Activated CD4-positive, alpha-beta memory T cell treated with anti-CD3 and anti-CD28 coated beads, Interleukin-2, amount 10 ng/mL, durations not matched to agents 7 days and 5 days (primary cell): ENCODE measurements around the gene OR52J3. TPM values are rescaled to one million over a fixed set of nuclear protein-coding genes. Genes with fewer than 3 reads are reported as not detected.
"Not testable (repeated sequence)": the region's sequence is repeated elsewhere in the genome, so short reads cannot be mapped to it uniquely, and the experiment has no call there.

ENCODE experiments used
- CTCF ChIA-PET: fragments of 350-600 bp; sonication (Branson Sonifier 250); formaldehyde crosslinking; loops from one replicate; lab custom pipeline; 2021; ENCODE audit warnings: antibody characterized with exemption, inconsistent platforms; lab: Charles Lee
- POLR2A ChIA-PET: fragments of 350-600 bp; sonication (Branson Sonifier 250); formaldehyde crosslinking; loops from one replicate; lab custom pipeline; 2021; ENCODE audit warnings: antibody characterized with exemption; lab: Charles Lee
- DNase-seq: peaks from one replicate; pipeline ENCODE4 v3.0.0-alpha.2; 2020
- H3K27ac Mint-ChIP-seq: one replicate; pipeline ENCODE4 v1.8.0; 2021; ENCODE audit warnings: mild to moderate bottlenecking, mixed read lengths
- H3K27me3 Mint-ChIP-seq: one replicate; pipeline ENCODE4 v1.8.0; 2021; ENCODE audit warnings: mixed read lengths
- H3K36me3 Mint-ChIP-seq: one replicate; pipeline ENCODE4 v1.8.0; 2021; ENCODE audit warnings: low read depth, mixed read lengths
- H3K4me1 Mint-ChIP-seq: one replicate; pipeline ENCODE4 v1.8.0; 2021; ENCODE audit warnings: mixed read lengths
- H3K4me3 Mint-ChIP-seq: one replicate; pipeline ENCODE4 v1.8.0; 2021; ENCODE audit warnings: mild to moderate bottlenecking, mixed read lengths
- H3K9me3 Mint-ChIP-seq: one replicate; pipeline ENCODE4 v1.8.0; 2021; ENCODE audit warnings: mixed read lengths
- total RNA-seq, 2 experiments: library from RNA; stranded (reverse); gene quantifications; one replicate each; pipeline ENCODE4 v1.2.3, GENCODE V29; 2021

Gene OR52J3
- not detected for total RNA-seq

DNA sequence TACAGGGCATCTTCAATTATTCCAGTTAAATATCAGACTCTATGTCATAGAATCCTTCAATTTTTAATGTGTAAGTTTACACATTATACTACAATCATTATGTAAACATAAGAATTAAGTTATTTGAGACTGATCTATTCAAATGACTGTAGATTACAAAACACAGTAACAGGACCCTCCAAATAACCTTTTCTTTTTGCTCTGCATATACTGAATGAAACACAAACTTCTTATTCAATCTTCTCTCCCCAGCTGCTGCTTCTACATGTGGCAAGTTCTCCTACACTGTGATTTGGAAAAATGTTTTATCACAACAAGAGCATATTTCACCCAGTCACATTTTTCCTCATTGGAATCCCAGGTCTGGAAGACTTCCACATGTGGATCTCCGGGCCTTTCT lies at the start of gene OR52J3:
Gene OR52J3, plus strand, starts transcription at position 301 of the 400 bp plus-strand sequence. Its CDS starts 0 bp downstream, at position 301.
- no peak within 1 kb of the TSS for H3K4me3 Mint-ChIP-seq
- no peak for DNase-seq
- H3K4me1 Mint-ChIP-seq, result no peaks in the 10 kb centered on the region
- no peaks in the 10 kb centered on the region for H3K27me3 Mint-ChIP-seq
- ChIA-PET CTCF (no interaction called here), POLR2A (no interaction called here)
- H3K9me3 Mint-ChIP-seq, result peaks cover 2% of the 10 kb centered on the region
- H3K27ac Mint-ChIP-seq, result no peak within 1 kb of the TSS
- H3K36me3 Mint-ChIP-seq, result no peaks in the 10 kb centered on the region

DNA sequence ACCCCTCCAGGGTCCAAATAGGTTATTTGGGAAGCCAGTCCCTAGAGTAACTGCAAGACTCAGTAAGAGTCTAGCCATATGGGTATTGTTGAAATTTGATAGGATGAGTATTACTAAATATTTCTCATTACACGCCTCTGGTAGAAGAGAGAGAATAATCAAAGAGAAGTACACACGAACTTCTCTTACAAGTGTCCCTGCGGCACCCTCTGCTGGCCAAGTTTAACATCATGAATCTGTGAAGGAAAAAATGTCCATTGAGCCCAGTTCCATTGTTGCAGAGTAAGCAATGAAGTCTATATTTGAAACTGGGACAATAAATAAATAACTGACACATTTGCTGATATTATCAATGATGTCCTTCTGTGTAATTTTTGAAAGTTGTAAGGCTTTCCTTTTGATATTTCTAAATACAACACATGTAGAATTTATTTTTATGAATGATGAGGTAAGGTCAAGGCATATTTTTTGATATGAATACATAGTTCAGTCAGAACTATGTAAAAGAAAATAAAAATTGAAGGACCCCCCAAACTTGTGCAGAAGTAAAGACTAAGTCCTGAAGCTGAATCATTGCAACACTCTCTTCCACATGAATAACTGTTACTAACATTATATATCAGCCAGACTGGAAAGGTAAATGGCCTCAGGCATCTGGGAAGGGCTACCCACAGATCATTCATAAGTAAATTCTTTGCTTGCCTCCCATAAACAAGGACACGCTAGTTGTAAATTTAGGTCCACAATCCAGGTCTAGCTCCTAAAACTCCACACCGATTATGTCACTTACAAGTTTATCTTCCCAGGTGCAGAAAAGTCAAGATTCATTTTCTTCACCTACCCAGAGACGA lies 41.7 kb upstream of the OR52J3 start:
- Mint-ChIP-seq H3K27me3 (no peaks in the 10 kb centered on the region), H3K4me1 (no peaks in the 10 kb centered on the region), H3K9me3 (no peaks in the 10 kb centered on the region), H3K4me3 (no peak overlapping the region), H3K27ac (no peak overlapping the region), H3K36me3 (no peaks in the 10 kb centered on the region)
- ChIA-PET CTCF (interaction anchor here (1.6 kb wide), 1 partner anchor 12 kb away, joined by 3 read pairs; no protein-coding TSS in a partner anchor), POLR2A (no interaction called here)
- DNase-seq, result peak; percentile 31

DNA sequence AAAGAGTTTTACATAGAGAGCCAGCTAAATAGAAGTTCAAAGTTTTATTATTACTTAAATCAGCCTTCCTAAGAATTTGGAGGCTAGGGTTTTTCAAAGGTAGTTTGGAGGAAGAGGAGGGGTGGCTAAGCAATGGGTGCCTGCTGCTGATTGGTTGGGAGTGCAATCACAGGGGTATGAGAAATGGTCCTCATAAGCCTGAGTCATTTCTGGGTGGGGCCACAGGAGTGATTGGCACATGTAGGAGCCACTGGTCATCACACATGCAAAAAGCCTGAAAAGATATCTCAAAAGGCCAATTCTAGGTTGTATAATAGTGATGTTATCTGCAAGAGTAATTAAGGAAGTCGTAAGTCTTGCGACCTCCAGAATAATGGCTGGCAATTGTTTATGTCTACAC lies 38.8 kb upstream of the OR52J3 start:
- Mint-ChIP-seq H3K36me3 (no peaks in the 10 kb centered on the region), H3K27ac (no peak overlapping the region)
- CTCF ChIA-PET, result no interaction called here

DNA sequence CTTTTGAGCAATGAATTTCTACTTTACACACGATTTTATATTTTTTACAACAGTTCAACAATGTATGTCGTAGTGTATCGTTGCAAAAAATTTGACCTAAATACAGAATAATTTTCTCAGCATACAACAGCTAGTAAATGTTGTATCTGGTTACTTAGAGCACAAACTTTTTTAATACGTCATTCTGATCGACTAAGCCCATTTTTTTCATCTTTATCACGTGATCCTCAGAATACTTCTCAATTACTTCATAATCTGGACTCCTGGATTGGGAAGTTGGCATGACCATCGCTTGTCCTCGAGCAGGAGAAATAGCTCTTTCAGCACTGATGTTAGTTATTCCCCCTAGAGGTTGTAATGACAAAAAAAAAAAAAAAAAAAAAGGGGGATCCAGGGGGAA lies 35.1 kb upstream of the OR52J3 start:
- Mint-ChIP-seq H3K4me1 (no peaks in the 10 kb centered on the region), H3K4me3 (no peak overlapping the region), H3K27me3 (no peaks in the 10 kb centered on the region), H3K27ac (no peak overlapping the region), H3K9me3 (no peaks in the 10 kb centered on the region), H3K36me3 (no peaks in the 10 kb centered on the region)
- CTCF ChIA-PET, result no interaction called here
- DNase-seq, result no peak
- POLR2A ChIA-PET, result no interaction called here

More for the DNA sequence above, 38.8 kb upstream of the OR52J3 start:
- DNase-seq, result no peak
- POLR2A ChIA-PET, result no interaction called here
- H3K27me3 Mint-ChIP-seq, result no peaks in the 10 kb centered on the region
- H3K4me3 Mint-ChIP-seq, result no peak overlapping the region
- H3K4me1 Mint-ChIP-seq, result no peaks in the 10 kb centered on the region
- no peaks in the 10 kb centered on the region for H3K9me3 Mint-ChIP-seq

DNA sequence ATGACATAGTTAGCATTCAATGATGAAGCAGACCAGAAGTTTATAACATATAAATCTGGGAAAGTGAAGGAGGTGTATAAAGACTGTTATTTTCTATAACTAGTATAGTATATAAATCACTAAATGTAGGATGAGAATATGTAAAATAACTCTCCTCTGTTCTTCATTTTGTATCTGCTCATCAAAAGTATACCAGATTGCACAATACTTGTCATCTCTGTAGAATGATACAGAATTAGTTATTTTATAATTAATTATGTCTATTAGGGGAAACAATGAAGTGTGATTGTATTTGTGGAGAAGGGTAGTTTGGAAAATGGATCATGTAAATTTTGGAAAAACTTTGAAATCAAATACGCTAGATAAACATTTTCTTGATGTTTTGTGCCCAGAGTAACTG lies 33.3 kb upstream of the OR52J3 start:
- no peaks in the 10 kb centered on the region for H3K36me3 Mint-ChIP-seq
- CTCF ChIA-PET, result no interaction called here
- no peaks in the 10 kb centered on the region for H3K9me3 Mint-ChIP-seq
- no peaks in the 10 kb centered on the region for H3K4me1 Mint-ChIP-seq
- H3K27ac Mint-ChIP-seq, result no peak overlapping the region
- no peak overlapping the region for H3K4me3 Mint-ChIP-seq
- POLR2A ChIA-PET, result no interaction called here
- no peaks in the 10 kb centered on the region for H3K27me3 Mint-ChIP-seq
- no peak for DNase-seq

DNA sequence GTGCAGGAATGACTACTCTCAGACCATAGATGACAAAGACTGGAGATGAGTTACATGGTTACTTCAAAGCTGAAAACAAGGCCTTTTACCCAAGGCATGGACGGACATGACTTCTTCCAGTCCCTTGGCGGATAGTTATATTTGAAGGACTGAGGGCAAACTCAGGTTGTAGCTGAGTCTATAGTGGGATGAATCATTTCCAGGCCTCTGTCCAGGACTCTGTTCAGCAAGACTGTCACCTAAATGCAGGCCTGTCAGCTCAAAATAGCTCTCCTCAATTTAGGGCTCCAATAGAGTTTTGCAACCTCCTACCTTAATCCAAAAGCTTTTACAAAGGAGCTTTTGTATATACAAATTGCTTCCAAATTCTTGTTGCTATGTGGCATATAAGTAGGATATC lies 24.3 kb upstream of the OR52J3 start:
- H3K27me3 Mint-ChIP-seq, result no peaks in the 10 kb centered on the region
- ChIA-PET CTCF (no interaction called here), POLR2A (no interaction called here)
- no peaks in the 10 kb centered on the region for H3K36me3 Mint-ChIP-seq
- no peak overlapping the region for H3K4me3 Mint-ChIP-seq
- no peak overlapping the region for H3K27ac Mint-ChIP-seq
- no peaks in the 10 kb centered on the region for H3K4me1 Mint-ChIP-seq
- H3K9me3 Mint-ChIP-seq, result peaks cover 8% of the 10 kb centered on the region
- no peak for DNase-seq

DNA sequence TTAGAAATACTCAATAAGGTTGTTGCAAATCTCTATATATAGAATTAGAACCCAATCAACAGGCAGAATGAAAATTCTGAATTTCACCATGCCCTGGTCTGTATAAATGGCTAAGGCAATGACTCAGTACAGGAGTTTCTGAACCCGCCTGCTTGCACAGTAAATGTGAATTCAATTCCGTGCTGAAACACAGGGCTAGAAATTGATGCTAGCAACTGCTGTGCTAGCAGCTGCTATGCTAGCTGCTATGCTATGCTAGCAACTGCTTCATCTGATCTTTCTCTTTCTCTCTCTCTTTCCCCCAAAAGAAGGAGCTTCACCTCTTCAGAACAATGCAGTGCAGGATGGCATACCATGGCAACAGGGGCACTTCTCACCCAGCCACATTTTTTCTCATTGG lies 9.7 kb upstream of the OR52J3 start:
- ChIA-PET POLR2A (no interaction called here), CTCF (no interaction called here)
- Mint-ChIP-seq H3K36me3 (no peaks in the 10 kb centered on the region), H3K27ac (no peak overlapping the region), H3K4me3 (no peak overlapping the region), H3K9me3 (no peaks in the 10 kb centered on the region), H3K4me1 (no peaks in the 10 kb centered on the region), H3K27me3 (no peaks in the 10 kb centered on the region)
- DNase-seq, result no peak

DNA sequence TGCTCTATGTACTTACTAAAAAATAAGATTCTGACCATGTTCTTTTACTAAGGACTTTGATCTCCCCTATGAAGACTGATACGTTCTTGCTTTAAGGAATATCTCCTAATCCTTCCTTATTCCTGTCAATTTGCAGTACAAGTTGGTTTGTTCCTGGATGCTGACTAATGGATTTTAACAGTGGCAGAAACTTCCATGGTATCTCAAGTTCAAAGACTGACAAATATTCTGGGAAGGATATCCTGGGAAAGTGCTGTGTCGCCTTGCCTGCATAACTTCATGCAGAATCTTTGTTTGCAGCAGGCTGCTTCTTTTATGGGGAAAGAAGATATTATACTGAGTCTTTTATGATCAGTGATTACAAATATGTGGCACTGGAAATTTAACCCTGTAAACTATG lies 8.4 kb upstream of the OR52J3 start:
- Mint-ChIP-seq H3K36me3 (no peaks in the 10 kb centered on the region), H3K4me1 (no peaks in the 10 kb centered on the region), H3K27me3 (no peaks in the 10 kb centered on the region), H3K4me3 (no peak overlapping the region), H3K9me3 (peaks cover 2% of the 10 kb centered on the region), H3K27ac (no peak overlapping the region)
- no peak for DNase-seq
- CTCF ChIA-PET, result no interaction called here
- POLR2A ChIA-PET, result no interaction called here

DNA sequence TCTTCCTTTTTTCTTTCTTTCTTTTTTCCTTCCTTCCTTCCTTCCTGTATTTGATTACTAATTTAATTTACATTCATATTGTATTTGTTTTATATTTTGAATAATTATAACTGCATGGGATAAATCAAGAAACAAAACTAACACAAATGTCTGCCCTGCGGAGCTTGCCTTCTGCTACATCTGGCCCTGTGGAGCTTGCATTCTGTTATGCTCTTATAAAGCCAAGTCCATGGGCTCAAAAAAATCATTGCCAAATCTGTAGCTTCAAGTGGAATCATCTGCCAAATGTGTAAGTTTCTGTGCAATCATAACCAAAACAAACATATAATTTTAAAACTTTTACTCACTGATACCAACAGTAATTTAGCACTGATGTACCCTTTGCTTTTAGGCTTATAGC lies 8.0 kb upstream of the OR52J3 start:
- no peaks in the 10 kb centered on the region for H3K36me3 Mint-ChIP-seq
- H3K4me3 Mint-ChIP-seq, result no peak overlapping the region
- CTCF ChIA-PET, result no interaction called here
- H3K27ac Mint-ChIP-seq, result no peak overlapping the region
- POLR2A ChIA-PET, result no interaction called here
- no peak for DNase-seq
- H3K9me3 Mint-ChIP-seq, result peaks cover 2% of the 10 kb centered on the region
- H3K27me3 Mint-ChIP-seq, result no peaks in the 10 kb centered on the region
- no peaks in the 10 kb centered on the region for H3K4me1 Mint-ChIP-seq

DNA sequence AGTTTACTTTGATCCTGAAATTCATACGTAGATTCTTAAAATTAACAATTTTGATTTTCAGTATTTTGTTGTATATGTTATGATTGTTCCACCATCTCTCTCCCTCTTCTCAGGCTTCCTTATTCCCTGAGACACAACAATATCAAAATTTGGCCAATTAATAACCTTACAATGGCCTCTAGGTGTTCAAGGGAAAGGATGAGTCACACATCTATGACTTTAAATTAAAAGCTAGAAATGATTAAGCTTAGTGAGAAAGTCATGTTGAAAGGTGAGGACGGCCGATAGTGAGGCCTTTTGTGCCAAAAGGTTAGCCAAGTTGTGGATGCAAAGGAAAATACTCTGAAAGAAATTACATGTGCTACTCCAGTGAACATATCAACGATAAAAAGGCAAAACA lies 5.5 kb upstream of the OR52J3 start:
- CTCF ChIA-PET, result no interaction called here
- H3K27me3 Mint-ChIP-seq, result no peaks in the 10 kb centered on the region
- no peak overlapping the region for H3K27ac Mint-ChIP-seq
- no peak for DNase-seq
- POLR2A ChIA-PET, result no interaction called here
- H3K4me1 Mint-ChIP-seq, result no peaks in the 10 kb centered on the region
- H3K9me3 Mint-ChIP-seq, result peaks cover 2% of the 10 kb centered on the region
- no peak overlapping the region for H3K4me3 Mint-ChIP-seq
- H3K36me3 Mint-ChIP-seq, result no peaks in the 10 kb centered on the region

DNA sequence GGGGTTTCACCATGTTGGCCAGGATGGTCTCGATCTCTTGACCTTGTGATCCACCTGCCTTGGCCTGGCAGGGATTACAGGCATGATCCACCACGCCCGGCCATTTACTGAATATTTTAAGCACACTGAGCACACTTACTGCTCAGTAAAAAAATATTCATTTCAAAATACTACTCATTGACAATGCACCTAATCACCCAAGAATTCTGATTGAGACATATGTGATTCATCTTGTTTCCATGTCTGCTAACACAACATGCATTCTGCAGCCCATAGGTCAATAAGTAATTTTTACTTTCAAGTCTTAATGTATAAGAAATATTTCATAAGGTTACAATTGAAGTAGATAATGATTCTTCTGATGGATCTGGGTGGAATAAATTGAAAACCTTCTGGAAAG lies 4.2 kb upstream of the OR52J3 start:
- DNase-seq, result no peak
- no peaks in the 10 kb centered on the region for H3K27me3 Mint-ChIP-seq
- no peaks in the 10 kb centered on the region for H3K4me1 Mint-ChIP-seq
- H3K4me3 Mint-ChIP-seq, result no peak overlapping the region
- ChIA-PET POLR2A (no interaction called here), CTCF (no interaction called here)
- H3K36me3 Mint-ChIP-seq, result no peaks in the 10 kb centered on the region
- H3K9me3 Mint-ChIP-seq, result peaks cover 2% of the 10 kb centered on the region
- no peak overlapping the region for H3K27ac Mint-ChIP-seq

DNA sequence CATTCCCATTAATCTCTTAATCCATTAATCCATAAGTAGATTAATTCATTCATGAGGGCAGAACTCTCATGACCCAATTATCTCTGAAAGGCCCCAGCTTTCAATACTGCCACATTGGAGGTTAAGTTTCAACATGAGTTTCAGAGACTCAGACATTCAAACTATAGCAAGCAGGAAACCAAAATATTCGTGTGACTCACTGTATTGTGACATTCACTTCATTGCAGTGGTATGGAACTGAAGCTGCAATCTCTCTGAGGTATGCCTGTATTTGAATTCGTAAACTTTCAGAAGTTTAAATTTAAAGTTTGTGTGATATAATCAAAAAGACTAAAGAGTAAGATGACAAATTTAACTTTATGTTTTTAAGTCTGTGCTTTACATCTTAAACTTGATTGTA lies 2.9 kb upstream of the OR52J3 start:
- Mint-ChIP-seq H3K27me3 (no peaks in the 10 kb centered on the region), H3K9me3 (peaks cover 2% of the 10 kb centered on the region), H3K27ac (no peak overlapping the region), H3K4me1 (no peaks in the 10 kb centered on the region), H3K4me3 (no peak overlapping the region), H3K36me3 (no peaks in the 10 kb centered on the region)
- POLR2A ChIA-PET, result no interaction called here
- CTCF ChIA-PET, result no interaction called here
- DNase-seq, result no peak

DNA sequence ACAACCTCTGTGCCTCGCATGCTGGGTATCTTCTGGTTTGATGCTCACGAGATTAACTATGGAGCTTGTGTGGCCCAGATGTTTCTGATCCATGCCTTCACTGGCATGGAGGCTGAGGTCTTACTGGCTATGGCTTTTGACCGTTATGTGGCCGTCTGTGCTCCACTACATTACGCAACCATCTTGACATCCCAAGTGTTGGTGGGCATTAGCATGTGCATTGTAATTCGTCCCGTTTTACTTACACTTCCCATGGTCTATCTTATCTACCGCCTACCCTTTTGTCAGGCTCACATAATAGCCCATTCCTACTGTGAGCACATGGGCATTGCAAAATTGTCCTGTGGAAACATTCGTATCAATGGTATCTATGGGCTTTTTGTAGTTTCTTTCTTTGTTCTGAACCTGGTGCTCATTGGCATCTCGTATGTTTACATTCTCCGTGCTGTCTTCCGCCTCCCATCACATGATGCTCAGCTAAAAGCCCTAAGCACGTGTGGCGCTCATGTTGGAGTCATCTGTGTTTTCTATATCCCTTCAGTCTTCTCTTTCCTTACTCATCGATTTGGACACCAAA lies 516 bp downstream of the OR52J3 start:
- Mint-ChIP-seq H3K4me1 (no peaks in the 10 kb centered on the region), H3K9me3 (peaks cover 2% of the 10 kb centered on the region), H3K36me3 (no peaks in the 10 kb centered on the region), H3K27ac (no peak overlapping the region), H3K4me3 (no peak overlapping the region), H3K27me3 (no peaks in the 10 kb centered on the region)
- POLR2A ChIA-PET, result no interaction called here
- DNase-seq, result no peak
- CTCF ChIA-PET, result no interaction called here

DNA sequence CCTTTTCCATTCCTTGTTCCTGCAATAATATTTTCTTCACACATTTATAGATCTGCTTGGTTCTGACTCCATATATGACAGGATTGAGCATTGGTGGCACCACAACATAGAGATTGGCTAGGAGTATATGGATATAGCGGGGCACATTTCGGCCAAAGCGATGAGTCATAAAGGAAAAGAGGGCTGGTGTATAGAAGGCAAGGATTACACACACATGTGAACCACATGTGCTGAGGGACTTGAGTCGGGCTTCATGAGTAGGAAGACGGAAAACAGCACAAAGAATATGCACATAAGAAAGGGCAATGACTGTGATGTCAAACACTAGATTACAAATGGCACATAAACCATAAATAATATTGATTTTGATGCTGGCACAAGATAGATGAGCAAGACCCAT lies 12.4 kb downstream of the OR52J3 start:
- H3K4me1 Mint-ChIP-seq, DNase-seq, H3K27me3 Mint-ChIP-seq, CTCF ChIA-PET, H3K27ac Mint-ChIP-seq, H3K36me3 Mint-ChIP-seq, POLR2A ChIA-PET, H3K4me3 Mint-ChIP-seq, H3K9me3 Mint-ChIP-seq: not testable (repeated sequence)
